Stomach smooth muscle (tissue), 2 donors: ENCODE measurements around the gene SPRYD3.
A peak's percentile ranks its signal among the peaks of the same experiment; 100 is the strongest.
"Not testable (repeated sequence)": the region's sequence is repeated elsewhere in the genome, so short reads cannot be mapped to it uniquely, and the experiment has no call there.

Source experiments
- H3K27ac ChIP-seq: one replicate; pipeline ENCODE4 v1.7.0; 2013; ENCODE audit warnings: mild to moderate bottlenecking, low read length, inconsistent platforms
- H3K27me3 ChIP-seq, 2 donors: one replicate each; pipeline ENCODE4 v1.7.0; 2013; ENCODE audit warnings: low read length in 2 of 2; ENCODE audit not compliant: insufficient read depth in 2 of 2, control insufficient read depth in 1 of 2
- H3K36me3 ChIP-seq, 2 donors: one replicate each; pipeline ENCODE4 v1.7.0; 2013; ENCODE audit warnings: low read length in 2 of 2; ENCODE audit not compliant: control insufficient read depth in 2 of 2, insufficient read depth in 2 of 2
- H3K4me1 ChIP-seq: one replicate; pipeline ENCODE4 v1.7.0; 2013; ENCODE audit warnings: low read length; ENCODE audit not compliant: control insufficient read depth, insufficient read depth
- H3K4me3 ChIP-seq, 2 donors: one replicate each; pipeline ENCODE4 v1.7.0; 2013; ENCODE audit warnings: low read length in 2 of 2
- H3K9ac ChIP-seq, 2 donors: one replicate each; pipeline ENCODE4 v1.7.0; 2013; ENCODE audit warnings: low read length in 2 of 2, mild to moderate bottlenecking in 1 of 2
- H3K9me3 ChIP-seq, 2 donors: one replicate each; pipeline ENCODE4 v1.7.0; 2013; ENCODE audit warnings: low read length in 2 of 2; ENCODE audit not compliant: control insufficient read depth in 2 of 2
- donor health status: healthy.
- donor health status: Pancreatic carcinoma.

SPRYD3 gene

GRCh38 chr12:53046655-53047220, 32.5 kb downstream of the SPRYD3 start:
- peak overlapping the region; percentile 100 for H3K27ac ChIP-seq
- H3K4me3 ChIP-seq = peak overlapping the region; percentile 91 to 98
- no peaks in the 10 kb centered on the region for H3K27me3 ChIP-seq
- H3K4me1 ChIP-seq = peaks cover 74% of the 10 kb centered on the region
- H3K9me3 ChIP-seq = no peaks in the 10 kb centered on the region
- H3K36me3 ChIP-seq = peaks cover 7 to 8% of the 10 kb centered on the region in 2 donors
- H3K9ac ChIP-seq = peak overlapping the region; percentile 97 to 100

- peak overlapping the region; percentile 91 to 98 for H3K4me3 ChIP-seq
Observed at GRCh38 chr12:53045696-53046045, 33.5 kb downstream of the SPRYD3 start.

GRCh38 chr12:53044896-53045695, 34.1 kb downstream of the SPRYD3 start:
- H3K27me3 ChIP-seq = no peaks in the 10 kb centered on the region
- H3K4me3 ChIP-seq = peak overlapping the region; percentile 91 to 98
- peaks cover 57% of the 10 kb centered on the region for H3K4me1 ChIP-seq
- H3K27ac ChIP-seq = peak overlapping the region; percentile 100
- peak overlapping the region in 1 of 2 donors; percentile 100 for H3K9ac ChIP-seq
- no peaks in the 10 kb centered on the region for H3K9me3 ChIP-seq
- peaks cover 7 to 8% of the 10 kb centered on the region in 2 donors for H3K36me3 ChIP-seq

More at GRCh38 chr12:53045696-53046045, 33.5 kb downstream of the SPRYD3 start:
- H3K9ac ChIP-seq = peak overlapping the region; percentile 97 to 100
- H3K27ac ChIP-seq = peak overlapping the region; percentile 100
- peaks cover 7 to 8% of the 10 kb centered on the region in 2 donors for H3K36me3 ChIP-seq
- no peaks in the 10 kb centered on the region for H3K9me3 ChIP-seq
- H3K4me1 ChIP-seq = peaks cover 63% of the 10 kb centered on the region
- H3K27me3 ChIP-seq = no peaks in the 10 kb centered on the region

- Histone ChIP-seq H3K27me3 (no peaks in the 10 kb centered on the region), H3K4me3 (peak overlapping the region in 1 of 2 donors; percentile 98), H3K9ac (no peak overlapping the region), H3K27ac (peak overlapping the region; percentile 100), H3K36me3 (peaks cover 11 to 16% of the 10 kb centered on the region in 2 donors), H3K9me3 (no peaks in the 10 kb centered on the region), H3K4me1 (peaks cover 51% of the 10 kb centered on the region)
Observed at GRCh38 chr12:53044052-53044581, 35.1 kb downstream of the SPRYD3 start.

GRCh38 chr12:53042607-53043454, 36.4 kb downstream of the SPRYD3 start:
- Histone ChIP-seq H3K4me1 (peaks cover 44% of the 10 kb centered on the region), H3K9me3 (no peaks in the 10 kb centered on the region), H3K27me3 (no peaks in the 10 kb centered on the region), H3K4me3 (no peak overlapping the region), H3K9ac (no peak overlapping the region), H3K36me3 (peaks cover 17 to 21% of the 10 kb centered on the region in 2 donors), H3K27ac (peak overlapping the region; percentile 6)

- H3K27ac ChIP-seq = no peak overlapping the region
- no peak overlapping the region for H3K4me3 ChIP-seq
- no peak overlapping the region for H3K9ac ChIP-seq
- H3K36me3 ChIP-seq = peaks cover 36 to 42% of the 10 kb centered on the region in 2 donors
- no peaks in the 10 kb centered on the region for H3K27me3 ChIP-seq
- H3K4me1 ChIP-seq = peaks cover 25% of the 10 kb centered on the region
- H3K9me3 ChIP-seq = no peaks in the 10 kb centered on the region
Observed at GRCh38 chr12:53039851-53040250, 39.3 kb downstream of the SPRYD3 start.

GRCh38 chr12:53036802-53037201, 42.4 kb downstream of the SPRYD3 start:
- Histone ChIP-seq H3K27ac (no peak overlapping the region), H3K9me3 (no peaks in the 10 kb centered on the region), H3K9ac (no peak overlapping the region), H3K36me3 (peaks cover 48 to 55% of the 10 kb centered on the region in 2 donors), H3K4me1 (peaks cover 9% of the 10 kb centered on the region), H3K4me3 (no peak overlapping the region), H3K27me3 (no peaks in the 10 kb centered on the region)

- Histone ChIP-seq H3K4me3 (no peak overlapping the region), H3K36me3 (peaks cover 61 to 66% of the 10 kb centered on the region in 2 donors), H3K27ac (no peak overlapping the region), H3K27me3 (no peaks in the 10 kb centered on the region), H3K9ac (no peak overlapping the region), H3K9me3 (no peaks in the 10 kb centered on the region), H3K4me1 (peaks cover 9% of the 10 kb centered on the region)
Observed at GRCh38 chr12:53034459-53034858, 44.7 kb downstream of the SPRYD3 start.

- not testable (repeated sequence) for H3K4me1 ChIP-seq, H3K9ac ChIP-seq, H3K9me3 ChIP-seq, H3K27me3 ChIP-seq, H3K27ac ChIP-seq, H3K4me3 ChIP-seq
- peaks cover 57 to 62% of the 10 kb centered on the region in 2 donors for H3K36me3 ChIP-seq
Observed at GRCh38 chr12:53033832-53034231, 45.4 kb downstream of the SPRYD3 start.

GRCh38 chr12:53031616-53032015, 47.6 kb downstream of the SPRYD3 start:
- peaks cover 54 to 58% of the 10 kb centered on the region in 2 donors for H3K36me3 ChIP-seq
- no peaks in the 10 kb centered on the region for H3K4me1 ChIP-seq
- no peaks in the 10 kb centered on the region for H3K9me3 ChIP-seq
- no peak overlapping the region for H3K4me3 ChIP-seq
- no peak overlapping the region for H3K9ac ChIP-seq
- no peaks in the 10 kb centered on the region for H3K27me3 ChIP-seq
- no peak overlapping the region for H3K27ac ChIP-seq
